ENCODE results near the gene SKIDA1.
A peak's percentile ranks its signal among the peaks of the same experiment; 100 is the strongest.

SKIDA1 gene

GRCh38 chr10:21525367-21526187 is at the start of gene SKIDA1 (continued):
- TF ChIP-seq ZSCAN5A (tag by site-specific recombination; IDR thresholded peaks at IDR 0.05) (no peak), ZNF518A (tag by site-specific recombination; conservative IDR thresholded peaks at IDR 0.05; ENCODE audit: low read depth) (peak; percentile 38; the same call in 1 of the 2 replicates), ZFP3 (tag by site-specific recombination; IDR thresholded peaks at IDR 0.05; ENCODE audit: low read depth) (0 out of 2 replicates have a peak, but pooled peaks have one; percentile 56), ZNF398 (tag by site-specific recombination; IDR thresholded peaks at IDR 0.05) (peak; percentile 98), ZNF114 (tag by site-specific recombination; IDR thresholded peaks at IDR 0.05) (no peak), ZNF174 (tag by site-specific recombination; IDR thresholded peaks at IDR 0.05) (no peak), GLI4 (tag by site-specific recombination; IDR thresholded peaks at IDR 0.05) (peak; percentile 44; the same call in 1 of the 2 replicates), ZNF501 (tag by site-specific recombination; IDR thresholded peaks at IDR 0.05) (peak; percentile 89; the same call in 1 of the 2 replicates), HOXA7 (CRISPR knock-in tag; IDR thresholded peaks at IDR 0.05; ENCODE audit: borderline replicate concordance) (no peak), ZNF561 (tag by site-specific recombination; IDR thresholded peaks at IDR 0.05; ENCODE audit: borderline replicate concordance) (peak; percentile 71; the same call in 1 of the 2 replicates), ZNF623 (tag by site-specific recombination; IDR thresholded peaks at IDR 0.05) (no peak), PRDM10 (tag by site-specific recombination; IDR thresholded peaks at IDR 0.05) (peak; percentile 88), ZNF664 (tag by site-specific recombination; IDR thresholded peaks at IDR 0.05) (peak; percentile 30), TRIM28 (IDR thresholded peaks at IDR 0.05; ENCODE audit: borderline replicate concordance, low read length) (peak; percentile 67; the same call in 1 of the 2 replicates), ZNF530 (tag by site-specific recombination; IDR thresholded peaks at IDR 0.05; ENCODE audit: low read depth) (no peak), ZFP69B (tag by site-specific recombination; IDR thresholded peaks at IDR 0.05) (peak; percentile 72), ZNF670 (tag by site-specific recombination; IDR thresholded peaks at IDR 0.05; ENCODE audit: low read depth) (no peak), ZNF335 (tag by site-specific recombination; conservative IDR thresholded peaks at IDR 0.05) (no peak; the same call in 1 of the 2 replicates), ZNF23 (tag by site-specific recombination; IDR thresholded peaks at IDR 0.05; ENCODE audit: borderline replicate concordance) (no peak), ZBTB1 (tag by site-specific recombination; IDR thresholded peaks at IDR 0.05) (peak; percentile 86), ZNF624 (tag by site-specific recombination; IDR thresholded peaks at IDR 0.05) (no peak; the same call in 1 of the 2 replicates), YY1 (tag by site-specific recombination; IDR thresholded peaks at IDR 0.05) (peak; percentile 60), ZNF350 (tag by site-specific recombination; IDR thresholded peaks at IDR 0.05) (no peak), WT1 (tag by site-specific recombination; IDR thresholded peaks at IDR 0.05) (peak; percentile 96), RBAK (tag by site-specific recombination; IDR thresholded peaks at IDR 0.05) (no peak)
- TF ChIP-seq, protein P1, sequence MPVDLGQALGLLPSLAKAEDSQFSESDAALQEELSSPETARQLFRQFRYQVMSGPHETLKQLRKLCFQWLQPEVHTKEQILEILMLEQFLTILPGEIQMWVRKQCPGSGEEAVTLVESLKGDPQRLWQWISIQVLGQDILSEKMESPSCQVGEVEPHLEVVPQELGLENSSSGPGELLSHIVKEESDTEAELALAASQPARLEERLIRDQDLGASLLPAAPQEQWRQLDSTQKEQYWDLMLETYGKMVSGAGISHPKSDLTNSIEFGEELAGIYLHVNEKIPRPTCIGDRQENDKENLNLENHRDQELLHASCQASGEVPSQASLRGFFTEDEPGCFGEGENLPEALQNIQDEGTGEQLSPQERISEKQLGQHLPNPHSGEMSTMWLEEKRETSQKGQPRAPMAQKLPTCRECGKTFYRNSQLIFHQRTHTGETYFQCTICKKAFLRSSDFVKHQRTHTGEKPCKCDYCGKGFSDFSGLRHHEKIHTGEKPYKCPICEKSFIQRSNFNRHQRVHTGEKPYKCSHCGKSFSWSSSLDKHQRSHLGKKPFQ (tag by site-specific recombination; IDR thresholded peaks at IDR 0.05), result peak; percentile 75
